ENCODE measurements around the gene SOAT2.
A peak's percentile ranks its signal among the peaks of the same experiment; 100 is the strongest.

The SOAT2 gene, protein sequence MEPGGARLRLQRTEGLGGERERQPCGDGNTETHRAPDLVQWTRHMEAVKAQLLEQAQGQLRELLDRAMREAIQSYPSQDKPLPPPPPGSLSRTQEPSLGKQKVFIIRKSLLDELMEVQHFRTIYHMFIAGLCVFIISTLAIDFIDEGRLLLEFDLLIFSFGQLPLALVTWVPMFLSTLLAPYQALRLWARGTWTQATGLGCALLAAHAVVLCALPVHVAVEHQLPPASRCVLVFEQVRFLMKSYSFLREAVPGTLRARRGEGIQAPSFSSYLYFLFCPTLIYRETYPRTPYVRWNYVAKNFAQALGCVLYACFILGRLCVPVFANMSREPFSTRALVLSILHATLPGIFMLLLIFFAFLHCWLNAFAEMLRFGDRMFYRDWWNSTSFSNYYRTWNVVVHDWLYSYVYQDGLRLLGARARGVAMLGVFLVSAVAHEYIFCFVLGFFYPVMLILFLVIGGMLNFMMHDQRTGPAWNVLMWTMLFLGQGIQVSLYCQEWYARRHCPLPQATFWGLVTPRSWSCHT

DNA sequence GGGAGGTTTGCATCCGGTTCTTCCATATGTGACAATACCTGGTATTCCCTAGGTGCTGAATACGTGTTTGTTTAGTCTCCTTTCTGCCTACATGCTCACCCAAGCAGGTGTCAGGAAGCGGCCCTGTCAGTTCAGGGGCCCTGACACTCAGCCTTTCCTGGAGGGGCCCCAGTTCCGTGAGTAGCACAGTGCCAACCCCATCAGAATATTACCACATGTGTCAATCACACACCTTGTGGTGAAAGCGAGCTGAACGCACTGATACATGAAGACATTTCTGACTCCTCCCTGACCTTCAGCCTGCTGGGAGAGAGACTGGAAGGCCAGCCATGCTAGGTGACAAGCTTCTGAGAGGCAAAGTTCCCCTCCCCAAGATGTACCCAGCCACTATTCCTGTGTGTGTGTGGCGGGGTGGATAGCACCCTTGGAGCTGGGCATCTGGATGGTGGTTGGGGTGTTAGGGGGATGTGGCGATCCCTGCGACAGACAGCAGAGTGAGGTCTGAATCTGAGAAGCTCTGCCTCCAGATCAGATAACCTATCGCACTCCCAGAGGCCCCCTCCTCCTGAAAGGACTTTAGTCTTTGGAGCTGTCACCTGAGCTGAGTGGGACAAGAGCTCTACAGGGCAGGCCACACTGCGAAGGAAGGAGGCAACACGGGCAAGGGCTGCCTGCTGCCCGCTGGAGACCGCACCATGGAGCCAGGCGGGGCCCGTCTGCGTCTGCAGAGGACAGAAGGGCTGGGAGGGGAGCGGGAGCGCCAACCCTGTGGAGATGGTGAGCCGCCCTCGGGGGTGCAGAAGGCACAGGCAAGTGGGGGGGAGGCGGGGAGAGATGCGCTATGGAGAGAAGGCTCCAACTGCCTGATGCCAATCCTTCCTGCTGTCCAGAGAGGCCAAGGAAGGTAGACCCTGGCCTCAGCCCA lies at the start of gene SOAT2:
Gene SOAT2 (plus strand): TSS at position 604 of the 925 bp plus-strand sequence. CDS start 92 bp downstream, at position 696.
- no peak for DNase-seq (ENCODE audit: low spot score)

DNA sequence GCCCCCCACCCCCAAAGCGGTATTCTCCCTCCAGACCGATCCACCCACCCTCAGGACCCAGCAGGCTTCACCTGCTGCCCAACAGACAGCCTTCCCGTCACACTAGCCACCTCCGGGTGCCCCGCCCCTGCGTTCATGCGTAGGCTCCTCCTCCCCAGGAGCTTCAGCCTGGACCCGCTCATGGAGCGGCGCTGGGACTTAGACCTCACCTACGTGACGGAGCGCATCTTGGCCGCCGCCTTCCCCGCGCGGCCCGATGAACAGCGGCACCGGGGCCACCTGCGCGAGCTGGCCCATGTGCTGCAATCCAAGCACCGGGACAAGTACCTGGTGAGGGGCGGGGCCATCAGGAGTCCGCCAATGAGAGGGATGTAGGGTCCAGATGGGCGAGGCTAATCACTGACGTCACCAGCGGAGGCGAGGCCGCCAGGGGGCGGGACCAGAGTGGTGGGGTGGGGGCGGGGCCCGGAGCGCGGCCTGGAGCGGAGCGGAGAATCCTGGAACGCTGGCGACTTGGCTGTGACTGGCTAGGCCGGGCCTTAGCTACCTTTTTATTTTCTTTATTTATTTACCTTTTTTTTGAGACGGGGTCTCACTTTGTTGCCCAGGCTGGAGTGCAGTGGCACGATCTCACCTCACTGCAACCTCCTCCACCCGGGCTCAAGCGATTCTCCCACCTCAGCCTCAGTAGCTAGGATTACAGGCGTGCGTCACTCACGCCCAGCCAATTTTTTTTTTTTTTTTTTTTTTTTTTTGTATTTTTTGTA lies 49.0 kb upstream of the SOAT2 start:
- DNase-seq (ENCODE audit: low spot score), result peak; percentile 95

DNA sequence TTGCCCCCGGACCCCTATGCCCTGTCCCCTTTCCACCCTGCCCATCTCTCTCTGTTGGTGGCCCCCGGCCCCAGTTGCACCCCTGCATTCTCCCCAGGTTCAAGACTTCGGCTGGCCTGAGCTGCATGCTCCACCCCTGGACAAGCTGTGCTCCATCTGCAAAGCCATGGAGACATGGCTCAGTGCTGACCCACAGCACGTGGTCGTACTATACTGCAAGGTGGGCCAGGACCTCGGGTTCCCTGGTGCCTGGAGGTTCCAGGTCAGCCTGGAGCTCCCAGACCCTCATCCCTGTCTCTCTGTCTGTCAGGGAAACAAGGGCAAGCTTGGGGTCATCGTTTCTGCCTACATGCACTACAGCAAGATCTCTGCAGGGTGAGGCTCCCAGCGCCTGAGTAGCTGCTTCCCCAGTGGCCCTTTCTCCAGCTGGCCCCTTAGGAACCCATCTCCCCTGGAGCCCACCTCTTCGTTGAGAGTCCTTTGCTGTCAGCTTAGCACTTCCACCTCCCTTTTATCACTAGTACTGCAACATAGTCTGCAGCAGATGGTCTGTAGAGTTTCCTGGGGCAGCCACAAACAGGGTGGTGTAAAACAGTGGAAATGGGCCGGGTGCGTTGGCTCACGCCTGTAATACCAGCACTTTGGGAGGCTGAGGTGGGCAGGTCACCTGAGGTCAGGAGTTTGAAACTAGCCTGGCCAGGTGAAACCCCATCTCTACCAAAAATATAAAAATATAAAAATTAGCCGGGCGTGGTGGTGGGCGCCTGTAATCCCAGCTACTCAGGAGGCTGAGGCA lies 47.6 kb upstream of the SOAT2 start:
- DNase-seq (ENCODE audit: low spot score), result no peak

DNA sequence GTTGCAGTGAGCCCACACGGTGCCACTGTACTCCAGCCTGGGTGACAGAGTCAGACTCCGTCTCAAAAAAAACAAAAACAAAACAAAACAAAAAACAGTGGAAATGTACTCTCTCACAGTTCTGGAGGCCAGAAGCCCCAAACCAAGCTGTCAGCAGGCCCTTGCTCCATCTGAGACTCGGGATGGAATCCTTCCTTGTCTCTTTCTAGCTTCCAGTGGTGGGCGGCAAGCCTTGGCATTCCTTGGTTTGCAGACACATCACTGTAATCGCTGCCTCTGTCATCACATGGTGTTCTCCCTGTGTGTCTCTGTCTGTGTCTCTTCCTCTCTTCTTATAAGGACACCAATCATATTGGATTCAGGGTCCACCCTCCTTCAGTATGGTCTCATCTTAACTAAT lies 47.0 kb upstream of the SOAT2 start:
- no peak for DNase-seq (ENCODE audit: low spot score)

DNA sequence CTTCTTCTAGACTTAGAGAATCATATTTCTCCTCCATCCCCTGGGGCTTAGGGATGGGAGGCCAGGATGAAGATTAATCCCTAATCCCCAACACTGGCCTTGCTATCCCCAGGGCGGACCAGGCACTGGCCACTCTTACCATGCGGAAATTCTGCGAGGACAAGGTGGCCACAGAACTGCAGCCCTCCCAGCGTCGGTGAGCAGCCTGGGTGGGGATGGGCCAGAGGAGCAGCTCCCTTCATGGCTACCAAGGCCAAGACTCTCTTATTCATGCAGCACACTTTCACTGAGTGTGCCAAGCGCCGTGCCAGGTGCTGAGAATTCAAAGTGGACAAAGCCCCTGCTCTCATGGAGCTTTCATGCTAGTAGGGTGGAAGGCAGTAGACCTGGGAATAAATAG lies 46.4 kb upstream of the SOAT2 start:
- DNase-seq (ENCODE audit: low spot score), result no peak

DNA sequence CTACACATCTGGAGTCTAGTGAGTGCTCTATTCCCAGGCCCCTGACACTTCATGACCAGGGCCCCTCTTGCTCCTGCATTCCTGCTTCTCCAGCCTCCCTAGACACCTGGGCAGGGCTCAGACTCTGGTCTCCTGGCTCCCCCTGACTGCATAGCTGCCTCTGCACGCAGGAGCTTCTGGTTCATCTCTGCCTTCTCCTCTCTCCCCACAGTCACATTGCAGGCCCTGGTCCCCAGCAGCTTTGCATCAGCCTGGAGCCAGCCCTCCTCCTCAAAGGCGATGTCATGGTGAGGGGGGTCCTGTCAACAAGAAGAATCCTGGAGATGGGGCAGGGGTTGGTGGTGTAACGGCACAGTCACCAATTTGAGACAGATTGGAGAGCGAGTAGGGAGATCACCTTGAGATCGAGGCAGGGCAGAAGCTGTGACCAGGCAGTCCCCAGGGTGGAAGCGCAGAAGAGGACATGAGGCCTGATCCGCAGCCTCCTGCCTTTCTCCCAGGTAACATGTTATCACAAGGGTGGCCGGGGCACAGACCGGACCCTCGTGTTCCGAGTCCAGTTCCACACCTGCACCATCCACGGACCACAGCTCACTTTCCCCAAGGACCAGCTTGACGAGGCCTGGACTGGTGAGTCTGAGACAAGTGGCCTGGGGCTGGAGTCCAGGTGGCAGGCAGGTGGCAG lies 45.3 kb upstream of the SOAT2 start:
- no peak for DNase-seq (ENCODE audit: low spot score)

DNA sequence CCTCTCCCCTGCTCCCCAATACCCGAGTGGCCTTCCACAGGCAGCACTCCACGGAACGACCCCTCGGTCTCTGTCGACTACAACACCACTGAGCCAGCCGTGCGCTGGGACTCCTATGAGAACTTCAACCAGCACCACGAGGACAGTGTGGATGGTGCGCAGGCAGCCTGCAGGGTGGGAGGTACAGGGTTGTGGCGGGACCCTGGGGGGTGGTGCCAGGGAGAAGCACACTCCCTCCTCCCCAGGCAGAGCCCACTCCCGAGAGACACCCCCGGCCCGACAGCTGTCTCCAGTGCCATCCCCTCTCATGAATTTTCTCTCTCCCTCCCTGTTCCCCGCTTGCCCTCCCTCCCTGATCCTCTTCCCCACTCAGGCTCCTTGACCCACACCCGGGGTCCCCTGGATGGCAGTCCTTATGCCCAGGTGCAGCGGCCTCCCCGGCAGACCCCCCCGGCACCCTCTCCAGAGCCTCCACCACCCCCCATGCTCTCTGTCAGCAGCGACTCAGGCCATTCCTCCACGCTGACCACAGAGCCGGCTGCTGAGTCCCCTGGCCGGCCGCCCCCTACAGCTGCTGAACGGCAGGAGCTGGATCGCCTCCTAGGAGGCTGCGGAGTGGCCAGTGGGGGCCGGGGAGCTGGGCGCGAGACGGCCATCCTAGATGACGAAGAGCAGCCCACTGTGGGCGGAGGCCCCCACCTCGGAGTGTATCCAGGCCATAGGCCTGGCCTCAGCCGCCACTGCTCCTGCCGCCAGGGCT lies 44.4 kb upstream of the SOAT2 start:
- no peak for DNase-seq (ENCODE audit: low spot score)

DNA sequence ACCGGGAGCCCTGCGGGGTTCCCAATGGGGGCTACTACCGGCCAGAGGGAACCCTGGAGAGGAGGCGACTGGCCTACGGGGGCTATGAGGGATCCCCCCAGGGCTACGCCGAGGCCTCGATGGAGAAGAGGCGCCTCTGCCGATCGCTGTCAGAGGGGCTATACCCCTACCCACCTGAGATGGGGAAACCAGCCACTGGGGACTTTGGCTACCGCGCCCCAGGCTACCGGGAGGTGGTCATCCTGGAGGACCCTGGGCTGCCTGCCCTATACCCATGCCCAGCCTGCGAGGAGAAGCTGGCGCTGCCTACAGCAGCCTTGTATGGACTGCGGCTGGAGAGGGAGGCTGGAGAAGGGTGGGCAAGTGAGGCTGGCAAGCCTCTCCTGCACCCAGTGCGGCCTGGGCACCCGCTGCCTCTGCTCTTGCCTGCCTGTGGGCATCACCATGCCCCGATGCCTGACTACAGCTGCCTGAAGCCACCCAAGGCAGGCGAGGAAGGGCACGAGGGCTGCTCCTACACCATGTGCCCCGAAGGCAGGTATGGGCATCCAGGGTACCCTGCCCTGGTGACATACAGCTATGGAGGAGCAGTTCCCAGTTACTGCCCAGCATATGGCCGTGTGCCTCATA lies 43.7 kb upstream of the SOAT2 start:
- no peak for DNase-seq (ENCODE audit: low spot score)

DNA sequence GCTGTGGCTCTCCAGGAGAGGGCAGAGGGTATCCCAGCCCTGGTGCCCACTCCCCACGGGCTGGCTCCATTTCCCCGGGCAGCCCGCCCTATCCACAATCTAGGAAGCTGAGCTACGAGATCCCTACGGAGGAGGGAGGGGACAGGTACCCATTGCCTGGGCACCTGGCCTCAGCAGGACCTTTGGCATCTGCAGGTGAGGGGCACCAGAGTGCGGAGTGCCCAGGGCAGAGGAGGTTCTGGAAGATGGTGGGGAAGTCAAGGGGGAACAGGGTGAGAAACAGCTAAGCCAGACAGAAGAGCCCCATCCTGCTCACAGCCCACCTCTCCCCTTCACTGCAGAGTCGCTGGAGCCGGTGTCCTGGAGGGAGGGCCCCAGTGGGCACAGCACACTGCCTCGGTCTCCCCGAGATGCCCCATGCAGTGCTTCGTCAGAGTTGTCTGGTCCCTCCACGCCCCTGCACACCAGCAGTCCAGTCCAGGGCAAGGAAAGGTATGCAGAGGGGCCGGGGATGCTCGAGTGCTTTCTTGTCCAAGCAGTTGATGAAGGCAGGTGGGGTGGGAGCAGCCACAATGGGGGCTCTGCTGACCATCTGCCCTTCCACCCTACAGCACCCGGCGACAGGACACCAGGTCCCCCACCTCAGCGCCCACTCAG lies 43.1 kb upstream of the SOAT2 start:
- DNase-seq (ENCODE audit: low spot score), result no peak

DNA sequence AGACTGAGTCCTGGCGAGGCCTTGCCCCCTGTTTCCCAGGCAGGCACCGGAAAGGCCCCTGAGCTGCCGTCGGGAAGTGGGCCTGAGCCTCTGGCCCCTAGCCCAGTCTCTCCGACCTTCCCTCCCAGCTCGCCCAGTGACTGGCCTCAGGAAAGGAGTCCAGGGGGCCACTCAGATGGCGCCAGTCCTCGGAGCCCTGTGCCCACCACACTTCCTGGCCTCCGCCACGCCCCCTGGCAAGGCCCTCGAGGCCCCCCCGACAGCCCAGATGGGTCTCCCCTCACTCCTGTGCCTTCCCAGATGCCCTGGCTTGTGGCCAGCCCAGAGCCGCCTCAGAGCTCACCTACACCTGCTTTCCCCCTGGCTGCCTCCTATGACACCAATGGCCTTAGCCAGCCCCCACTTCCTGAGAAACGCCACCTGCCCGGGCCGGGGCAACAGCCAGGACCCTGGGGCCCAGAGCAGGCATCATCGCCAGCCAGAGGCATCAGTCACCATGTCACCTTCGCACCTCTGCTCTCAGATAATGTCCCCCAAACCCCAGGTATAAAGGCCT lies 42.5 kb upstream of the SOAT2 start:
- DNase-seq (ENCODE audit: low spot score), result no peak

DNA sequence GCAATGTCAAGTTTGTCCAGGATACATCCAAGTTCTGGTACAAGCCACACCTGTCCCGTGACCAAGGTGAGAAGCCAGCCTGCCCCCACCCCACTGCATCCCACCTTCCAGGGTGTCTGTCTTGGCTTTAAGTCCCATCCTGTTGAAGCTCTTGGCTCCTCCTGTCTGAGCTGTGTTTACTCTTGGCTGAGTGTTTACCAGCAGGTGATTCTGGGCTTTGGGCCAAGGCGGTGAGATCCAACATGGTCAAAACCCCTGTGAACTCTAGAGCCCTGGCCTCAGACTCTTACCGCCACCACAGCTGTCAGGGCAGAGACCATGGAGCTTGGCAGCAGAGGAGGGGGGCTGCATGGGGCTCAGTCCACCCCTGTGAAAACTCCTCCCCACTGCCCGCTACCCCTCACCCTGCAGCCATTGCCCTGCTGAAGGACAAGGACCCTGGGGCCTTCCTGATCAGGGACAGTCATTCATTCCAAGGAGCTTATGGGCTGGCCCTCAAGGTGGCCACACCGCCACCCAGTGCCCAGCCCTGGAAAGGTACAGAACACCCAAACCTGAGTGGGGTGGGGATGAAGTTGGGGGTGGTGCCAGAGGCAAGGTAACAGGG lies 41.8 kb upstream of the SOAT2 start:
- DNase-seq (ENCODE audit: low spot score), result peak; percentile 23

DNA sequence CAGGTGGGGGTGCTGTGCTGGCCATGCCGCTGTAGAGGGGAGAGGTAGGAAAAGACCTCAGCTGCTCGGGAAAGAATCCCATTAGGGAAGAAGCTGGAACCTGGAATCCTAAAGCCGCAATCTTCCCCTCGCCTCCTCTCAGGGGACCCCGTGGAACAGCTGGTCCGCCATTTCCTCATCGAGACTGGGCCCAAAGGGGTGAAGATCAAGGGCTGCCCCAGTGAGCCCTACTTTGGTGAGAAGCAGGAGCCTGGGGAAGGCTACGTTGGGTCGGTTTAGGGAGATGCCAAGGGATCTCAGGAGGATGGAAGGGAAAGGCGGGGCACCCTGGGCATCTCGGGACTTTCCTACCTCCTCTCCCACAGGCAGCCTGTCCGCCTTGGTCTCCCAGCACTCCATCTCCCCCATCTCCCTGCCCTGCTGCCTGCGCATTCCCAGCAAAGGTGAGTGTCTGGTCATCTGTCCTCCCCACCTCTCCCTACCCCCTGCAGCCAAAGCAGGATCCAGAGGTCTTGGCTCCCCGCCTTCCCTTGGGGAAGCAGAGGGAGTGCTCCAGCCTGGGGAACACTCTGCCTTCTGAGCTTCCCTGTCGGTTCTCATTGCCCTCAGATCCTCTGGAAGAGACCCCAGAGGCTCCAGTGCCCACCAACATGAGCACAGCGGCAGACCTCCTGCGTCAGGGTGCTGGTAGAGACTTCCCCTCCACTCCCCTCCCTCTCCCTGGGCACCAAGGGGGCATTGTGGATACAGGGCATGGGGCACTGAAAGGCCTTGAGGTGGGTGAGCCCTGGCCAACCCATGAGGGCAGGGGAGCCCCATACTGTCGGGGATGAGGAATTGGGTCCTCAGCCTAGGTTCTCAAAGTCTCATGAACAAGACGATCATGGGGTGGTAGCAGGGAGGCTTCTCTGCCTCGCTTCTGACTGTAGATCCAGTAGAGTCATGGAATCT lies 41.0 kb upstream of the SOAT2 start:
- no peak for DNase-seq (ENCODE audit: low spot score)

DNA sequence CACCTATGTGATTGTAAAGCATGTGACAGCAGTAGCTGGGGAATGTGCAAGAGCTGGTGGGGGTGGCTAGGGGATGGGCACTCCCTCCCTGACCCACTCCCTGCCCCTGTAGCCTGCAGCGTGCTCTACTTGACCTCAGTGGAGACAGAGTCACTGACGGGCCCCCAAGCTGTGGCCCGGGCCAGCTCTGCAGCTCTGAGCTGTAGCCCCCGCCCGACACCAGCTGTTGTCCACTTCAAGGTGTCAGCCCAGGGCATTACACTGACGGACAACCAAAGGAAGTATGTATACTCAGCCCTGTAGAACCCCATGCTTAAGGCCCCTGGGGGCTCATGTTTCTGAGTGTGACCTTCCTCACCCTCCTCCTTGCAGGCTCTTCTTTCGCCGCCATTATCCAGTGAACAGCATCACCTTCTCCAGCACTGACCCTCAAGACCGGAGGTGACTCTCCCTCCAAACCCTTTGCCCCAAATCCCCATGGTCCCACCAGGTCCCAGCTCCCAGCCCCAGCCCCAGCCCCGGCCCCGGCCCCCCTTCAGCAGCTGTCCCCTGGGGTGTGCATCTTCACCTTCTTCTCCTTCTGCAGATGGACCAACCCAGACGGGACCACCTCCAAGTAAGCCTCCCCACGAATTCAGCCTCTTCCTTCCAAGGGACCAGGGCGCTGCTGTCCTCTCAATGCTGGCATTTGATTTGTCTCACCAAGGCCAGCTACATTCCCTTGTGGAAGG lies 40.1 kb upstream of the SOAT2 start:
- DNase-seq (ENCODE audit: low spot score), result no peak

DNA sequence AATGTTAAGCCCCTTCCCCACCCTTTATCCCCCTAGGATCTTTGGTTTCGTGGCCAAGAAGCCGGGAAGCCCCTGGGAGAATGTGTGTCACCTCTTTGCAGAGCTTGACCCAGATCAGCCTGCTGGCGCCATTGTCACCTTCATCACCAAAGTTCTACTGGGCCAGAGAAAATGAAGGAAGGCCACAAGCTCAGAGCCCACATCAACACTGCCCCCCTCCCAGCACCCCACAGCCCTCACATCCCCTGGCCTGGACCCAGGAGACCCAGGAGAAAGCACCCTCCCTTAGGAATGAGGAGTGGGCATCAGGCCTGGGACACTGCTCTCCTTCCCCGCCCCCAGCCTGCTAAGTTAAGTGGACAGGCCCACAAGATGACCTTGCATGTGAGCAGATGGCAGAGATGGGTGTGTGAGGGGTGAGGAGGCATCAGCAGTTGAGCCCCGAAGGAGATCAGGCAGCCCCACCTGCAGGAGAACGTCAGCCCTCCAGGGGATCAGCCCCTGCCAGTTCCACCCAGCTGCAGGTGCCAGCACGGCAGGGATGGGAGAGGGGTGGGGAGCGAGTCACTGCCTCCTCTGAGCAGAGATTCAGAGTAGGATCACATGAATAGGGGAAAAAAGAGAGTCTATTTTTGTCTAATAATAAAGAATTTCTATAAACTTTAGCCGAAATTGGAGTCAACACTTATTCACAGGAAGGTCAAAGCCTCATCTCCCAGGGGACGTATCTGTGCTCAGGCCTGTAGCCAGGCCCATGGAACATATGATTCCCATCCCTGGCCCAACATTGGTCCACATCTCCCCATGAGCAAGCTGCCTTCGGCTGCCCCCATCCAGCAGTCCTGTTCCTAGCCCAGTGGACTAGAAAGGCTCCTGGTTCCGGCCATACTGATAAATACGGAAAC lies 39.3 kb upstream of the SOAT2 start:
- no peak for DNase-seq (ENCODE audit: low spot score)
